GM15510 (cell line): Measurements from ENCODE around the gene NR4A3.

Source experiments
- POLR2A ChIP-seq: IDR thresholded peaks from 3 replicates; pipeline ENCODE4 v1.6.1; 2011; ENCODE audit warnings: borderline replicate concordance; ENCODE audit not compliant: insufficient read length; ENCODE audit errors: extremely low read depth

Gene NR4A3

DNA sequence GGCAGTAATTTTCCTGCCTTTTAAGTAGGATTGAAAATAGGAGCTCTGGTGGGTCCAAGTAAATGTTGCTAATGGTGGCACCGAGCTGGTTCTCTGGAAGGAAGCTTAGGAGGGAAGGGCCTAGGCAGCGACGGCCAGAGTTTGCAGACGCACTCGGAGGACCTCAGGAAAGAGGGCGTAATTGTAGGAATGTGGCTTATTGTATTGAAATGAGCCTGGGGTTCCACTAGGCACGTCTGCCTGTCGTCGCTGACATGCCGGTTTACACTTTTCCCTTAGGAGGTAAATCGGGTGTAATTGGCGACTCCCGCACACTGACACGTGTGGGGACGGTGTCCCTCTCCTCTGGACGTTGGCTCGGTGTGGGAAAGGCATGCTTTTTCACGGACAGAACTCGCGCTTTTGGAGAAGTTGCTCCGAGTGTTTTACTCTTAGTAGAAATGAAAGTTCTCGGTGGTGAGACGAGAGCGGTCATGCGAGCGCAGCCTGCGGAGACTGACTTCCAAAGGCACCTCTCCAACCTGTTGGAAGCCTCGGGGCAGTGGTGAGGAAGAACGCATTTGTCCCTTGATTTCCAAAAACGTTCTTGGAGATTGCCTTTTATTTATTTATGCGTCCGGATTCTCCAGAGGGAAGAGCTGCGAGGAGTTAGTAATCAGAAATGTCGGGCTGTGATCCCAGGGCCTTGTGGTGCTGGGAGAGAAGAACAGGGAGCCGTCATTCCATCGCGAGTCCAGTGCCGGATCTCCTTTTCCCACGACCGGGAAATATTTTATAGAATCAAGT is 1.3 kb downstream of the NR4A3 start:
- TF ChIP-seq POLR2A = no peak

GRCh38 chr9:99823681-99824377 is 2.1 kb downstream of the NR4A3 start:
- no peak for TF ChIP-seq POLR2A

- no peak for TF ChIP-seq POLR2A
Measured at GRCh38 chr9:99824378-99825171, 2.9 kb downstream of the NR4A3 start.

DNA sequence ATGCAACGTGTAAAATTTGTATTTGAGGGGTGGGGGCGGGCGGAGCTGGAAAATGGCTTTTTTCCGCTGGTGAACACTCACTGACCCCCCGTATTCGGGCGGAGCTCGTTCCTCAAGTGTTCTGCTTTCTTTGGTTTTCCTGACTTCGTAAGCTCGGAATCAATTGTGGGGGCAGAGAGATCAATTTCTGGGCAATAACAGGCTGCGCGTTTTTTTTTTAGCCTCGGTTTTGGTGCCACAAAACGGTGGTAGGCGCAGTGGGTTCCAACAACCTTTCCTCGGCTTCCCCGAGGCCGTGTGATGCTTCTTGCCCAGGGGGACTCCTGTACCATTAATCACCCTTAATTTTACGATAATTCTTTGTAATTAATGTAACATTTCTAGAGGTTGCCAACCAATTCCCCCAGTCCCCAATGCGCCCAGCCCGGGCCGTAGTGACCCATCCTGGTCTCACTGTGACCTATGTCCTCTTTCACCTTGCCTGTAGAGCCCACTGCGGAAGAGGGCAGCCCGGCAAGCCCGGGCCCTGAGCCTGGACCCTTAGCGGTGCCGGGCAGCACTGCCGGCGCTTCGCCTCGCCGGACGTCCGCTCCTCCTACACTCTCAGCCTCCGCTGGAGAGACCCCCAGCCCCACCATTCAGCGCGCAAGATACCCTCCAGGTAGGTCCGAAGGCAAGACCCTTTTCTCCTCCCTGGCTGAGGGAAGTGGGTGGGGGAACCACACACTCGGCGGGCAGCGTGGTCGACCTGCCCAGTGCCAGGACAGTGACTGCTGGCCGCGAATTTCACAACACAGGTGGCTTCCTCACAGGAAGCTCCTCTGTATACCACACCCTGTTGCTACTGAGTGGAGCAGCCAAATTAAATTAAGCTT is 3.7 kb downstream of the NR4A3 start:
- TF ChIP-seq POLR2A = no peak

GRCh38 chr9:99826579-99826978 is 4.9 kb downstream of the NR4A3 start:
- TF ChIP-seq POLR2A = no peak

- TF ChIP-seq POLR2A = no peak
Measured at GRCh38 chr9:99827244-99827643, 5.6 kb downstream of the NR4A3 start.

DNA sequence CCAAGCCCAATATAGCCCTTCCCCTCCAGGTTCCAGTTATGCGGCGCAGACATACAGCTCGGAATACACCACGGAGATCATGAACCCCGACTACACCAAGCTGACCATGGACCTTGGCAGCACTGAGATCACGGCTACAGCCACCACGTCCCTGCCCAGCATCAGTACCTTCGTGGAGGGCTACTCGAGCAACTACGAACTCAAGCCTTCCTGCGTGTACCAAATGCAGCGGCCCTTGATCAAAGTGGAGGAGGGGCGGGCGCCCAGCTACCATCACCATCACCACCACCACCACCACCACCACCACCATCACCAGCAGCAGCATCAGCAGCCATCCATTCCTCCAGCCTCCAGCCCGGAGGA is 6.3 kb downstream of the NR4A3 start:
- no peak for TF ChIP-seq POLR2A

DNA sequence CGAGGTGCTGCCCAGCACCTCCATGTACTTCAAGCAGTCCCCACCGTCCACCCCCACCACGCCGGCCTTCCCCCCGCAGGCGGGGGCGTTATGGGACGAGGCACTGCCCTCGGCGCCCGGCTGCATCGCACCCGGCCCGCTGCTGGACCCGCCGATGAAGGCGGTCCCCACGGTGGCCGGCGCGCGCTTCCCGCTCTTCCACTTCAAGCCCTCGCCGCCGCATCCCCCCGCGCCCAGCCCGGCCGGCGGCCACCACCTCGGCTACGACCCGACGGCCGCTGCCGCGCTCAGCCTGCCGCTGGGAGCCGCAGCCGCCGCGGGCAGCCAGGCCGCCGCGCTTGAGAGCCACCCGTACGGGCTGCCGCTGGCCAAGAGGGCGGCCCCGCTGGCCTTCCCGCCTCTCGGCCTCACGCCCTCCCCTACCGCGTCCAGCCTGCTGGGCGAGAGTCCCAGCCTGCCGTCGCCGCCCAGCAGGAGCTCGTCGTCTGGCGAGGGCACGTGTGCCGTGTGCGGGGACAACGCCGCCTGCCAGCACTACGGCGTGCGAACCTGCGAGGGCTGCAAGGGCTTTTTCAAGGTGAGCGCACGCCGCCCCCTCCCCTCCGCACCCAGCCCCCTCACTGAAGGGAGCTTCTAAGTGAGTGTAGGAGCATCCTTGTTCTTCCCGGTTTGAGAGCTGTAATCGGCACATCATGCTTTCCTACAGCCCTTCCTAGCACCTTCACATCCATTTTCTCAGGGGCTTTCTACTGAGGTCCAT is 6.9 kb downstream of the NR4A3 start:
- TF ChIP-seq POLR2A = no peak

GRCh38 chr9:99831857-99832557 is 10.3 kb downstream of the NR4A3 start:
- TF ChIP-seq POLR2A = no peak

DNA sequence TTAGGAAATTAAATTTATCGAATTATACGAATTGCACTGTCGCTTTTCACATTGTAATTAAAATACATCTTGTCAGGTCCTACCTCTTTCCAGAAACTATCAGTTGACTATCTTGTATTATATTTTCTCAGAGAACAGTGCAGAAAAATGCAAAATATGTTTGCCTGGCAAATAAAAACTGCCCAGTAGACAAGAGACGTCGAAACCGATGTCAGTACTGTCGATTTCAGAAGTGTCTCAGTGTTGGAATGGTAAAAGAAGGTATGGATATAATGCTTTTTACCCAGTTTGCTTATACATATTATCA is 10.8 kb downstream of the NR4A3 start:
- no peak for TF ChIP-seq POLR2A

GRCh38 chr9:99833735-99834134 is 12.1 kb downstream of the NR4A3 start:
- TF ChIP-seq POLR2A = no peak

DNA sequence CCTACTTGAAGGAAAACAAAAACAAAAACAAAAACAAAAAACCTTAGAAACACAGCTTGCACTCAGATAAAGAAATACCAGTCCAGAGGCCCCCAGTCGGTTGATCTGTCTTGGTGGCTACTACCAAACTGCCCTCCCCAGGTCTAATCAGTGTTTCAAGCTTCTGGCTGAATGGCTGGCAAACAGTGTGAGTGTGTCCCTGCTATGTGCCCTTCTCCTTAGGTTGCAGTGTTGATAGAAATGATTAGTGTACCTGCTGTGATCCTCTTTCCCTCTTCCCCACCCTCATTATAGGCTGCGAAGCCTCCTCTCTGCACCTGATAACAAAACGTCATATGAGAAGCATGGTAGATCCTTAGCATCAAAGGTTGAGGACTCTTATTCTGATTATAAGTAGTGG is 12.8 kb downstream of the NR4A3 start:
- TF ChIP-seq POLR2A = no peak

DNA sequence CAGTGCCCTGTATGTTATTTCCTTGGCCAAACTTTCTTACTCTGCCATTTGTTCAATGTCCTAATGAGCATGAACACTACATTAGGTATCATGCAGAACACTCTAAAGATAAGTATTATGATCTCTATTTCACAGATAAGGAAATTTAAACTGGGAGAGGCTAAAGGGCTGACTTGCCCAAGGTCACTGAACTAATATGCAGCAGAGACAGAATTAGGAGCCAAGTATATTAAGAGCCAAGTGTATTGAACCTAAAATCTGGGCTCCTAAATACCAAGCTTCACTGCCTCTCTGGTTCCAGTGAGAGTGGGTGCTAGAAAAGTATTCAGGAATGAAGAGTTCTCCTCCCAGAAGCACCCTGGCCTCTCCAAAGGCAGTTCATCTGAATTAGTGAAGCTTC is 13.5 kb downstream of the NR4A3 start:
- TF ChIP-seq POLR2A = no peak

- TF ChIP-seq POLR2A = no peak
Measured at GRCh38 chr9:99835581-99835980, 13.9 kb downstream of the NR4A3 start.

- TF ChIP-seq POLR2A = no peak
Measured at GRCh38 chr9:99840072-99840471, 18.4 kb downstream of the NR4A3 start.
